Fibroblast of peridontal ligament (primary cell): Measurements from ENCODE around the gene ZBTB1.
A peak's percentile ranks its signal among the peaks of the same experiment; 100 is the strongest.
"Not testable (repeated sequence)": the region's sequence is repeated elsewhere in the genome, so short reads cannot be mapped to it uniquely, and the experiment has no call there.

Source experiments
- DNase-seq: peaks from one replicate; pipeline ENCODE4 v3.0.0-alpha.2; 2010; ENCODE audit errors: extremely low read depth

ZBTB1 gene

GRCh38 chr14:64569138-64569631, 64.6 kb downstream of the ZBTB1 start:
- peak; percentile 85 for DNase-seq

- DNase-seq: not testable (repeated sequence)
These were observed 65.1 kb downstream of the ZBTB1 start for GRCh38 chr14:64569646-64570045.

- no peak for DNase-seq
These were observed 68.0 kb downstream of the ZBTB1 start for GRCh38 chr14:64572386-64573104.

- peak; percentile 83 for DNase-seq
These were observed 68.5 kb downstream of the ZBTB1 start for GRCh38 chr14:64573109-64573508.
